A673 (cell line): ENCODE results near the gene ANK3.

Source experiments
- CTCF ChIP-seq: fragments of 300-800, 200-600 bp; sonication (generic); conservative IDR thresholded peaks from 2 replicates; pipeline ENCODE4 v1.5.1; 2017; ENCODE audit warnings: low read depth, mild to moderate bottlenecking, antibody characterized with exemption, low read length, moderate library complexity, mixed read lengths
- EZH2 ChIP-seq: fragments of 200-600 bp; sonication (generic); IDR thresholded peaks from 2 replicates; pipeline ENCODE4 v1.6.1; 2017; ENCODE audit warnings: borderline replicate concordance, low read depth, mild to moderate bottlenecking, mixed read lengths, antibody characterized with exemption, low read length; ENCODE audit not compliant: poor library complexity, severe bottlenecking

GRCh38 chr10:60389413-60390025 lies at the start of gene ANK3:
- no peak for TF ChIP-seq CTCF
- no peak for TF ChIP-seq EZH2
